ENCODE data around the gene DNAH5.

DNA sequence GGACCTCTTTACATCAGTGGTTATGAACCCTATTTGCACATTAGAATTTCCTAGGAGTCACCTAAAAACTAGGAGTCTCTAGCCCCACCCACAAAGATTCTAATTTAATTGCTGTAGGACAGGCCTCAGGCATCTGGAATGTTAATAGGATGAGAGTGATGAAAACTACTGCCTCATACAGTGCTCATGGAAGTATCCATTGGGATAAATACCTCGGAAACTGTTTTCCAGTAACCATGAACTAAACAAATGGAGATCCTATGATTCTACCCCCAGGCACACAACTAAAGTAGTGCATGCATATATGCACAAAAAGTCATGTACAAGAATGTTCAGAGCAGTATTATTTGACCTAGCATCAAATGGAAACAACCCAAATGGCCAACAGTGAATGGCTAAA is 286.3 kb downstream of the DNAH5 start:
- TF ChIP-seq, protein P1, sequence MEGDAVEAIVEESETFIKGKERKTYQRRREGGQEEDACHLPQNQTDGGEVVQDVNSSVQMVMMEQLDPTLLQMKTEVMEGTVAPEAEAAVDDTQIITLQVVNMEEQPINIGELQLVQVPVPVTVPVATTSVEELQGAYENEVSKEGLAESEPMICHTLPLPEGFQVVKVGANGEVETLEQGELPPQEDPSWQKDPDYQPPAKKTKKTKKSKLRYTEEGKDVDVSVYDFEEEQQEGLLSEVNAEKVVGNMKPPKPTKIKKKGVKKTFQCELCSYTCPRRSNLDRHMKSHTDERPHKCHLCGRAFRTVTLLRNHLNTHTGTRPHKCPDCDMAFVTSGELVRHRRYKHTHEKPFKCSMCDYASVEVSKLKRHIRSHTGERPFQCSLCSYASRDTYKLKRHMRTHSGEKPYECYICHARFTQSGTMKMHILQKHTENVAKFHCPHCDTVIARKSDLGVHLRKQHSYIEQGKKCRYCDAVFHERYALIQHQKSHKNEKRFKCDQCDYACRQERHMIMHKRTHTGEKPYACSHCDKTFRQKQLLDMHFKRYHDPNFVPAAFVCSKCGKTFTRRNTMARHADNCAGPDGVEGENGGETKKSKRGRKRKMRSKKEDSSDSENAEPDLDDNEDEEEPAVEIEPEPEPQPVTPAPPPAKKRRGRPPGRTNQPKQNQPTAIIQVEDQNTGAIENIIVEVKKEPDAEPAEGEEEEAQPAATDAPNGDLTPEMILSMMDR (IDR thresholded peaks at IDR 0.05), result no peak
- TF ChIP-seq POLR2A (IDR thresholded peaks at IDR 0.05) (no peak), EP300 (IDR thresholded peaks at IDR 0.05) (no peak)
